Activated CD4-positive, alpha-beta T cell treated with anti-CD3 and anti-CD28 coated beads for 48 hours (primary cell): Measurements from ENCODE around the gene WFS1.

ENCODE experiments used
- DNase-seq: peaks from one replicate; pipeline ENCODE4 v3.0.0-alpha.2; 2020

WFS1 gene

DNA sequence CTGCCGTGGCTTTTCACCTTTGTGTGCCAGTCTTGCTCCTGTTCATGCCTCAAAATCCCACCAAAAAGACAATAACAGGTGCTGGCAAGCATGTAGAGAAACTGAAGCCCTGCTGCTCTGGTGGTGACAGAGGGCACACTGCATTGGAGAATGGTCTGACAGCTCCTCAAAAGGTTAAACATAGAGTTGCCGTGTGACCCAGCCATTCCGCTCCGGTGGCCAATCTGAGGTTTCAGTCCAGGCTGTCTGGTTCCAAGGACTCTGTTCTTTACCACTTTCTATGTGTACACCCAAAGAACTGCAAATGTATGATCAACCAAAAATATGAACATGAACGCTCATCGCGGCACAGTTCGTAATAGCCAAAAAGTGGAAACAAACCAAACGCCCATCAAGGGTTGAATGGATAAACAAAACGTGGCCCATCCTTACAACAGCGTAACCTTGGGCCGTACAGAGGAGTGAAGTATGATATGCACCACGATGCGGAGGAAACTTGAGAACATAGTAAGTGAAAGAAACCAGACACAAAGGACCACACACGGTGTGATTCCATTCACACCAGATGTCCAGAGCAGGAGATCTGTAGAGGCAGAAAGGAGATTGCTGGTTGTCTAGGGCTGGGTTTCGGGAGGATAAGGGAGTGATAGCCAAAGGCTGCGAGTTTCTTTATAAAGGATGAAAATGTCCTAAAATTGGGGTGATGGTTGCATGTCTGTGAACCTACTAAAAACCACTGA is 33.6 kb upstream of the WFS1 start:
- DNase-seq, result no peak

DNA sequence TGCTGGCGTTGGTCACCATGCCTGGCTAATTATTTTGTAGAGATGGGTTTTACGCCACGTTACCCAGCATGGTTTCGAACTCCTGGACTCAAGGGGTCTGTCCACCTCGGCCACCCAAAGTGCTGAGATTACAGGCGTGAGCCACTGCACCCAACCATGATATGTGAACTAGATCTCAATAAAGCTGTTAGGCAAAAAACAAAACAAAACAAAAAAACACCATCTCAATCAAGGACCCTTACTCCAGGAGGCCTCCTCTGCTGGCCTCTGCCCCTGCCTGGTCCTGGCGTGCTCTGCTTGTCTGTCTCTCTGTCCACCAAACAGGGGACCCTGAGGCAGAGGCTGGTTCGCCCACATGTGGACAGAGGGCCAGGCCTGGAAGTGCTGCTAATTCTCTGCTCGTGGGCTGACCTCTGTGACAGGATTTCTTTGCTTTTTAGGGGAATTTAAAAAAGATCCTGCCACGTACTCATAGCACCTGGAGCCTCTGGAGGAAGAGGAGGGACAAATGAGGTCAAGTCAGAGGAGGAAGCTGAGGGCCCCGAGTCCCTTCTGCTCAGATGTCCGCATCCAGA is 32.7 kb upstream of the WFS1 start:
- DNase-seq, result no peak

DNA sequence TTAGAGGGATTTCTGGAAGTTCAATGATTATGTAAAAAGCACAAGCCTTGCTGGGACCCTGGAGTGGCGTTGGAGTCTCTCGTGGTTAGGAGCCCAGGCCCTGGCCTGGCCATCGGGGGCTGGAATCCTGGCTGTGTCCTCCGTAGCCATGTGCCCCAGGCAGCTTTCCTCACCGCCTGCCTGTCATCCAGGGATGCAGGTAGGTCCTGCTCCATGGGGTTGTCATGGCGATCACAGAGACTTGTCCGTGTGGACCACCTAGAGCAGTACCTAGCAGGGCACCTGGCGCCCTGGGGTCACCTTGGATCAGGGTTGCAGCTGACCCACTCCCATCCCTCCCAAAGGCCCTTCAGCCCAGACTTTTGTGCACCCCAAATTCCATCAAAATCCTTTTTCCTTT is 30.2 kb upstream of the WFS1 start:
- no peak for DNase-seq

GRCh38 chr4:6239968-6240367 is 29.7 kb upstream of the WFS1 start:
- DNase-seq, result no peak

DNA sequence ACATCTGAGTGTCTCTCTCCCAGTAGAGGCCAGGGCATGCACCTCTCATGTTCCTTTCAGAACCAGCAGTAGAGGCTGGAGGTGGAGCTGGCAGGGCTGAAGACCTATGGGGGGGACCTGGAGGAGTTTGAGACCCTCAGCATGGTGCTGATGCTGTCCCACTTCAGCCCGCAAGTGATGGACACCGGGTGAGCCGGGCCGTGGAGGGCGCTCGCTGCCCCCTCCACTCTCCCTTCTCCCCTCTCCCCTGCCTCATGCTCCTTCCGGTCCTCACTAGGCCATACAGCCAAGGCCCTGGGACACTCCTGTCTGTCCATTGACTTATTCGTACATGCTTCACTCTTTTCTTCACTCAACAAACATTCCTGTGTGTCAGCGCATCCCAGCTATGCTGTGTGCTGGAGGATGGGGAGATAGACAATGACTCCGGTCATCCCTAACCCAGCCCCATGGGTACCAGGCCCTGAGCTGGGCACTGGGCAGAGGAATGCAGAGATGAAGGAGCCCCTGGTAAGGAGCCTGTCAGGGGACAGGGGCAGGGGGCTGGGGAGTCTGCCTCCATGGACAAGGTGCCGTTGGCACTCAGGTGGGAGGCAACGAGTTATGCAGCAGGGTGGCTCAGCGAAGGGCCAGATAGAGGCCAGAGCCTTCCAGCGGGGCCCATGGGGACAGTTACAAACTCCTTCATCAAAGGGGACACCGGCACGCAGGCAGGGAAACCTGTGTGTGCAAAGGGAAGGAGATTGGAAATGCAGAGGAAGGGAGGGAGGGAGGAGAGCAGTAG is 28.4 kb upstream of the WFS1 start:
- no peak for DNase-seq

DNA sequence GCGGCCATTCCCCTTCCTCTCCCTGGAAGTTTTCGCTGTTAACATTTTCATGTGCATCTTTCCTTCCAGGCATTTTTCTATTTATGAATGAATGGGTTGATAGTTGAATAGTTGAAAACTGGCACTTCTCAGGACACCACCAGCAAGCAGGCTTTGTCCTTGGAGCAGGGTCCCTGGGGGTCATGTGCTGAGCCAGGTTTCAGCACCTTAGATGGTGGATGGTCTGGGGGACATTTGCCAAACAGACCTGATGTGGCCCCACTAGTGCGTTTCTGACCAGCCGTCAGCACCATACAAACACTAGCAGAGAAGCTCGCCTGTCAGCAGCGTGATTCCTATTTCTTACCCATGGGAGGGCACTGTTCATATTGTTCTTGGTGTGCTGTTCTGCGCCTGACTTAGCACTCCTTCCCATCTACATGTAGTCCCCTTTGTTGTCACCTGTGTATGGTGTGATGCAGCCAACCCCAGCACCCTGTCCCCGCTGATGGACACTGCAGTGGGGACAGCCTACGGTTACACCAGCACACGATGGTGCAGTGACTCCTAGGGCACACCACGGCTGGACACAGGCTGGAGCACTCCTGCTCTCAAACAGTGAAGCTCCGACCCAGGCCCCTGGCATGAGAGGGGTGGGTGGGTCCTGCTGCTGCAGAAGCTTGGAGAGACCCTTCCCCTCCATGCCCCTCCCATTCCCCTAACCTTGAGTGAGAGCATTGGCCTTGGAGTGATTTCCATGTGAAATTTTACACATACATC is 27.2 kb upstream of the WFS1 start:
- no peak for DNase-seq

- DNase-seq, result no peak
Observed at GRCh38 chr4:6245246-6246169, 24.1 kb upstream of the WFS1 start.

- no peak for DNase-seq
Observed at GRCh38 chr4:6246170-6246634, 23.4 kb upstream of the WFS1 start.

- DNase-seq, result no peak
Observed at GRCh38 chr4:6248394-6248793, 21.3 kb upstream of the WFS1 start.

- no peak for DNase-seq
Observed at GRCh38 chr4:6250235-6250983, 19.2 kb upstream of the WFS1 start.

- no peak for DNase-seq
Observed at GRCh38 chr4:6250984-6251295, 18.7 kb upstream of the WFS1 start.

- no peak for DNase-seq
Observed at GRCh38 chr4:6251365-6251764, 18.3 kb upstream of the WFS1 start.

DNA sequence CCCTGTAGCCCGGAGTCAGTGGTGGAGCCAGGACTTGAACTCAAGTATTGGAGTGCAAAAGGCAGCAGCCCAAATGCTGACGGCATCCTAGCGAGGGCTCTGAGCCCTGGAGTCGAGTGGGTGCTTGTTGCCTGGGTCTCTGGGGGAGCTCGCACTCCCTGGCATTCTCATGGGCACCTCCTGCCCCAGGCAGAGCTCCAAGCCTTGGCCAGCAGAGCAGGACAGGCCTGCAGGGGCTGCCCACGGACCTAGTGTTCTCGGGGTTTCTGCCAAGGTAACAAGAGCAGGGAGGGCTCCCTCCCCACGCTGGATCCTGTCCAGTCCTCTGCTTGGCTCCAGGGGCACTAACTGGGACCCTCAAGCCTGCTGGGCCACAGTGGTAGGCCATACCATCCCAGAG is 17.6 kb upstream of the WFS1 start:
- no peak for DNase-seq

DNA sequence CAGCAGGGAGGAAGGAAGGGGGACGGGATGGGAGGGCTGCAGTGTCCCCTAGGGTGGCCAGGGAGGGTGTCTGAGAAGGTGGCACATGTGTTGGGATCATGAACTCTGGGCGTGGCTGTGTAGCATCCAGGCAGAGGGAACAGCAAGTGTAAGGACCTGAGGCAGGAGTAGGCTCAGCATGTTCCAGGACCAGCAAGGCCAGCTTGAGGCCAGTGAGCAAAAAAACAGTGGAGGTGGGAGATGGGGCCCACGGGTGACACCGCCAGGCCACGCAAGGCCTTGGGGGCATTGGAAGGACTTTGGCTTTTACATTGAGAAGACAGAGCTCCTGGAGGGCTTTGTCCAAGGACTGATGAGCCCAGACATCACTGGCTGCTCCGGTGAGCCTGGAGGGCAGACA is 16.5 kb upstream of the WFS1 start:
- no peak for DNase-seq

GRCh38 chr4:6253961-6254360 is 15.7 kb upstream of the WFS1 start:
- DNase-seq, result no peak

- DNase-seq, result no peak
Observed at GRCh38 chr4:6256141-6256540, 13.5 kb upstream of the WFS1 start.

- peak; percentile 11 for DNase-seq
Observed at GRCh38 chr4:6257247-6258025, 12.2 kb upstream of the WFS1 start.

GRCh38 chr4:6258026-6258360 is 11.7 kb upstream of the WFS1 start:
- no peak for DNase-seq

DNA sequence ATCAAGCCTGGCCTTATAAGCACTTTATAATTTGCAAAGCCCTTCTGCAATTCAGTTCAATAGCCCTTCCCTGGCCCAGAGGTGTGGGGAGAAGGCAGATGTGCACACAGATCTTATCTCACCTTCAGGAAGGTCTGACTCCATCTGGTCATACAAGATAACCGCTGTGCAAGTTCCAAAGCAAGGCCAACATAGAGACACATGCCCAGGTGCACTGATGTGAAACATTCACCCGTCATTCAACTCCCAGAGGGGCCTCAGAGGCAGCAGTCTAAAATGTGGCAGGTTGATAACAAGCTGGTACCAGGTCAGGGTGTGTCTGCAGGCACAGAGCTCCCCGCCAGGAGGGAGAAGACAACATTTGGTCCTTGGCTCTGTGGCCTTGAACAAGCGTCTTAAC is 10.9 kb upstream of the WFS1 start:
- DNase-seq, result no peak

- no peak for DNase-seq
Observed at GRCh38 chr4:6259886-6260285, 9.8 kb upstream of the WFS1 start.

GRCh38 chr4:6262176-6262575 is 7.5 kb upstream of the WFS1 start:
- DNase-seq, result no peak
